A549 (cell line): ENCODE data around the gene EXOC6.

Experiments used
- CHD2 ChIP-seq: fragments of 150-350 bp; IDR thresholded peaks from 2 replicates; pipeline ENCODE4 v1.6.1; 2014; ENCODE audit warnings: low read length; ENCODE audit not compliant: partially characterized antibody
- EP300 ChIP-seq, 2 experiments: fragments of >200 bp; sonication (Bioruptor Twin); formaldehyde crosslinking; IDR thresholded peaks; 2 replicates in 1 of 2; 3 replicates in 1 of 2; pipeline ENCODE4 v1.6.1; 2016 to 2017
- HDAC2 ChIP-seq: fragments of 200-600 bp; sonication (generic); IDR thresholded peaks from 2 replicates; pipeline ENCODE4 v1.6.1; 2016
- MAFK ChIP-seq: fragments of 450-650 bp; IDR thresholded peaks from 2 replicates; pipeline ENCODE4 v1.6.1; 2014; ENCODE audit not compliant: partially characterized antibody
- MYC ChIP-seq: IDR thresholded peaks from 2 replicates; pipeline ENCODE4 v1.6.1; 2012; ENCODE audit warnings: mild to moderate bottlenecking, inconsistent platforms, low read length, improper control_type of control experiment, borderline replicate concordance
- NFE2L2 ChIP-seq: fragments of 150-350 bp; conservative IDR thresholded peaks from 2 replicates; pipeline ENCODE4 v1.6.1; 2014; ENCODE audit warnings: low read length
- POLR2A ChIP-seq: IDR thresholded peaks from 2 replicates; pipeline ENCODE4 v1.6.1; 2012; ENCODE audit warnings: mild to moderate bottlenecking, low read length
- ZFP36 ChIP-seq: fragments of 450-650 bp; IDR thresholded peaks from 2 replicates; pipeline ENCODE4 v1.6.1; 2014; ENCODE audit warnings: borderline replicate concordance; ENCODE audit not compliant: partially characterized antibody
- TF ChIP-seq, protein P1 (sequence below): fragments of >200 bp; sonication (Bioruptor Twin); formaldehyde crosslinking; IDR thresholded peaks from 3 replicates; pipeline ENCODE4 v1.5.1; 2016
- TF ChIP-seq, protein P2 (sequence below): fragments of 250-450 bp; sonication (Bioruptor Pico); IDR thresholded peaks from 2 replicates; pipeline ENCODE4 v1.5.0; 2021; ENCODE audit warnings: mild to moderate bottlenecking, moderate library complexity, borderline replicate concordance

DNA sequence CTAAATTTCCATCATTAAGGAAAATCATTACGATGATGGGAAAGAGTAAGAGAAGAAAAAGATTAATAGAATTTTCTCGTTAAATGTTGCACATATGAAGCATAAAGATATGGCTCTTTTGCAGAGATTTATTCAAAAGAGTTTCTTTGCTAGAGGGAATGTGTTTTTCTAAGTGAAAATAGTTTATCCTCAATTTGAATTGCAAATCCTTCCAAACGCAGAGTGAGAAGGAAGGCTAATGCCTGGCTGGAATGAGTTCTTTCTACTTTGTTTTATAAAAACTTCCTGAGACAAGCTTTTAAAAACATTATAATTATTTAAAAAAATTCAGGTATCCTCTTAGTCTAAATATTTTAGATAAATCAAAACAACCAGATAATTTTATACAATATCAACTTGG lies 239.5 kb downstream of the EXOC6 start:
- TF ChIP-seq, protein P1, sequence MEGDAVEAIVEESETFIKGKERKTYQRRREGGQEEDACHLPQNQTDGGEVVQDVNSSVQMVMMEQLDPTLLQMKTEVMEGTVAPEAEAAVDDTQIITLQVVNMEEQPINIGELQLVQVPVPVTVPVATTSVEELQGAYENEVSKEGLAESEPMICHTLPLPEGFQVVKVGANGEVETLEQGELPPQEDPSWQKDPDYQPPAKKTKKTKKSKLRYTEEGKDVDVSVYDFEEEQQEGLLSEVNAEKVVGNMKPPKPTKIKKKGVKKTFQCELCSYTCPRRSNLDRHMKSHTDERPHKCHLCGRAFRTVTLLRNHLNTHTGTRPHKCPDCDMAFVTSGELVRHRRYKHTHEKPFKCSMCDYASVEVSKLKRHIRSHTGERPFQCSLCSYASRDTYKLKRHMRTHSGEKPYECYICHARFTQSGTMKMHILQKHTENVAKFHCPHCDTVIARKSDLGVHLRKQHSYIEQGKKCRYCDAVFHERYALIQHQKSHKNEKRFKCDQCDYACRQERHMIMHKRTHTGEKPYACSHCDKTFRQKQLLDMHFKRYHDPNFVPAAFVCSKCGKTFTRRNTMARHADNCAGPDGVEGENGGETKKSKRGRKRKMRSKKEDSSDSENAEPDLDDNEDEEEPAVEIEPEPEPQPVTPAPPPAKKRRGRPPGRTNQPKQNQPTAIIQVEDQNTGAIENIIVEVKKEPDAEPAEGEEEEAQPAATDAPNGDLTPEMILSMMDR = no peak
- TF ChIP-seq EP300 (IDR thresholded peaks at IDR 0.05) = no peak
- no peak for TF ChIP-seq POLR2A
- TF ChIP-seq, protein P2, sequence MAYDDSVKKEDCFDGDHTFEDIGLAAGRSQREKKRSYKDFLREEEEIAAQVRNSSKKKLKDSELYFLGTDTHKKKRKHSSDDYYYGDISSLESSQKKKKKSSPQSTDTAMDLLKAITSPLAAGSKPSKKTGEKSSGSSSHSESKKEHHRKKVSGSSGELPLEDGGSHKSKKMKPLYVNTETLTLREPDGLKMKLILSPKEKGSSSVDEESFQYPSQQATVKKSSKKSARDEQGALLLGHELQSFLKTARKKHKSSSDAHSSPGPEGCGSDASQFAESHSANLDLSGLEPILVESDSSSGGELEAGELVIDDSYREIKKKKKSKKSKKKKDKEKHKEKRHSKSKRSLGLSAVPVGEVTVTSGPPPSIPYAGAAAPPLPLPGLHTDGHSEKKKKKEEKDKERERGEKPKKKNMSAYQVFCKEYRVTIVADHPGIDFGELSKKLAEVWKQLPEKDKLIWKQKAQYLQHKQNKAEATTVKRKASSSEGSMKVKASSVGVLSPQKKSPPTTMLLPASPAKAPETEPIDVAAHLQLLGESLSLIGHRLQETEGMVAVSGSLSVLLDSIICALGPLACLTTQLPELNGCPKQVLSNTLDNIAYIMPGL (CRISPR knock-in tag) = no peak
- TF ChIP-seq ZFP36 = no peak
- no peak for TF ChIP-seq MAFK
- no peak for TF ChIP-seq CHD2
- no peak for TF ChIP-seq NFE2L2
- TF ChIP-seq HDAC2 = no peak
- no peak for TF ChIP-seq MYC
